ENCODE measurements around the gene DDX39B. TPM values are rescaled to one million over a fixed set of nuclear protein-coding genes. Genes with fewer than 3 reads are reported as not detected.

DDX39B gene
- total and polyA plus RNA-seq, 9 of the 15 experiments (the other 6 are each of a cell fraction or from before 2014, with no cell fraction given) = 479 to 869 (median 592) TPM

DNA sequence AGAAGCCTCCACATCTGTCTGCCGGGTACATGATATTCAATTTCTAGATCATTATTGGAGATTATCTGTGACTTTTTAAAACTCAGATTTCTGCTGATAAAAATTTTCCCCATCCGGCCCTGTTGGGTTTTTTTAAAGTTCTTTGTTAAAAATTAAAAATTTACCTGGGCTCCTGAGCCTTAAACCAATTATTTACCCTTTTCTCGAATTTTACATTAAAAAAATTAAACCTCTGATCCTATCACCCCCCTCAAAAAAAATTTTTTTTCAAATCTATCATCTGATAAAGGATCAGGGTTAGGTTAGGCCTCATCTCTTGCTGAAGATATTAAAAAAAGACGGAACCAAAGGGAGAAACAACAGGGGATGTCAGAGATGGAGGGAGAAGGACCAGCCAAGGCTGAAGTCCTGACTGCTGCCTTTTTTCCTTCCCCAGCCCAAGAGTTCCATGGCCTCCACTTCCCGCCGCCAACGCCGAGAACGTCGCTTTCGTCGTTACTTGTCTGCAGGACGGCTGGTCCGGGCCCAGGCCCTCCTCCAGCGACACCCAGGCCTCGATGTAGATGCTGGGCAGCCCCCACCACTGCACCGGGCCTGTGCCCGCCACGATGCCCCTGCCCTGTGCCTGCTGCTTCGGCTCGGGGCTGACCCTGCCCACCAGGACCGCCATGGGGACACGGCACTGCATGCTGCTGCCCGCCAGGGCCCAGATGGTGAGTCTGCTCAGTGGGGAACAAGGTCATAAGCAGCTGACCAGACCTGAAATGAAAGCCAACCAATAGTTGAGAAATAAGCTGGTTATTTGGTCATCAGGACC lies 6.1 kb upstream of the DDX39B start (continued):
- TF ChIP-seq, protein P1, sequence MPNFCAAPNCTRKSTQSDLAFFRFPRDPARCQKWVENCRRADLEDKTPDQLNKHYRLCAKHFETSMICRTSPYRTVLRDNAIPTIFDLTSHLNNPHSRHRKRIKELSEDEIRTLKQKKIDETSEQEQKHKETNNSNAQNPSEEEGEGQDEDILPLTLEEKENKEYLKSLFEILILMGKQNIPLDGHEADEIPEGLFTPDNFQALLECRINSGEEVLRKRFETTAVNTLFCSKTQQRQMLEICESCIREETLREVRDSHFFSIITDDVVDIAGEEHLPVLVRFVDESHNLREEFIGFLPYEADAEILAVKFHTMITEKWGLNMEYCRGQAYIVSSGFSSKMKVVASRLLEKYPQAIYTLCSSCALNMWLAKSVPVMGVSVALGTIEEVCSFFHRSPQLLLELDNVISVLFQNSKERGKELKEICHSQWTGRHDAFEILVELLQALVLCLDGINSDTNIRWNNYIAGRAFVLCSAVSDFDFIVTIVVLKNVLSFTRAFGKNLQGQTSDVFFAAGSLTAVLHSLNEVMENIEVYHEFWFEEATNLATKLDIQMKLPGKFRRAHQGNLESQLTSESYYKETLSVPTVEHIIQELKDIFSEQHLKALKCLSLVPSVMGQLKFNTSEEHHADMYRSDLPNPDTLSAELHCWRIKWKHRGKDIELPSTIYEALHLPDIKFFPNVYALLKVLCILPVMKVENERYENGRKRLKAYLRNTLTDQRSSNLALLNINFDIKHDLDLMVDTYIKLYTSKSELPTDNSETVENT (CRISPR knock-in tag; IDR thresholded peaks at IDR 0.05) = peak; percentile 66; the same call in 1 of the 2 replicates
- TF ChIP-seq, protein P2, sequence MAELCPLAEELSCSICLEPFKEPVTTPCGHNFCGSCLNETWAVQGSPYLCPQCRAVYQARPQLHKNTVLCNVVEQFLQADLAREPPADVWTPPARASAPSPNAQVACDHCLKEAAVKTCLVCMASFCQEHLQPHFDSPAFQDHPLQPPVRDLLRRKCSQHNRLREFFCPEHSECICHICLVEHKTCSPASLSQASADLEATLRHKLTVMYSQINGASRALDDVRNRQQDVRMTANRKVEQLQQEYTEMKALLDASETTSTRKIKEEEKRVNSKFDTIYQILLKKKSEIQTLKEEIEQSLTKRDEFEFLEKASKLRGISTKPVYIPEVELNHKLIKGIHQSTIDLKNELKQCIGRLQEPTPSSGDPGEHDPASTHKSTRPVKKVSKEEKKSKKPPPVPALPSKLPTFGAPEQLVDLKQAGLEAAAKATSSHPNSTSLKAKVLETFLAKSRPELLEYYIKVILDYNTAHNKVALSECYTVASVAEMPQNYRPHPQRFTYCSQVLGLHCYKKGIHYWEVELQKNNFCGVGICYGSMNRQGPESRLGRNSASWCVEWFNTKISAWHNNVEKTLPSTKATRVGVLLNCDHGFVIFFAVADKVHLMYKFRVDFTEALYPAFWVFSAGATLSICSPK (IDR thresholded peaks at IDR 0.05; ENCODE audit: borderline replicate concordance) = no peak
- TF ChIP-seq ESRRA (IDR thresholded peaks at IDR 0.05; ENCODE audit: borderline replicate concordance, low read depth) (no peak), SAFB (IDR thresholded peaks at IDR 0.05; ENCODE audit: borderline replicate concordance, low read depth, low read length) (no peak), SUPT5H (IDR thresholded peaks at IDR 0.05) (peak; percentile 12), FOSL1 (tag; conservative IDR thresholded peaks at IDR 0.05) (peak; percentile 51; the same call in 1 of the 2 replicates), GATAD2B (IDR thresholded peaks at IDR 0.05; ENCODE audit: borderline replicate concordance) (no peak), COPS2 (conservative IDR thresholded peaks at IDR 0.05) (no peak), GTF2E2 (tag; IDR thresholded peaks at IDR 0.05) (peak; percentile 94), ZSCAN29 (IDR thresholded peaks at IDR 0.05) (no peak), TOE1 (IDR thresholded peaks at IDR 0.05; ENCODE audit: borderline replicate concordance) (no peak), TOE1 (CRISPR knock-in tag; IDR thresholded peaks at IDR 0.05; ENCODE audit: borderline replicate concordance, low read depth) (peak; percentile 70; the same call in 1 of the 2 replicates), PTRF (tag; IDR thresholded peaks at IDR 0.05) (no peak), ZNF347 (CRISPR knock-in tag; IDR thresholded peaks at IDR 0.05; ENCODE audit: low read depth) (no peak), HDAC1 (IDR thresholded peaks at IDR 0.05) (peak in 1 of 2 experiments; percentile 51; a peak in 2 of 4 replicates)
- TF ChIP-seq, protein P3, sequence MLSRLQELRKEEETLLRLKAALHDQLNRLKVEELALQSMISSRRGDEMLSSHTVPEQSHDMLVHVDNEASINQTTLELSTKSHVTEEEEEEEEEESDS (CRISPR knock-in tag; IDR thresholded peaks at IDR 0.05) = no peak
